Stimulated activated CD8-positive, alpha-beta memory T cell treated with anti-CD3 and anti-CD28 coated beads, Interleukin-15, amount 100 ng/mL, for 24 hours (primary cell): ENCODE data around the gene NIT2.
"Not testable (repeated sequence)": the region's sequence is repeated elsewhere in the genome, so short reads cannot be mapped to it uniquely, and the experiment has no call there.

Source experiments
- DNase-seq: peaks from one replicate; pipeline ENCODE4 v3.0.0-alpha.2; 2020; ENCODE audit warnings: low read depth

NIT2 gene

GRCh38 chr3:100338911-100339310 is 4.4 kb downstream of the NIT2 start:
- DNase-seq: no peak

GRCh38 chr3:100339786-100340185 is 5.2 kb downstream of the NIT2 start:
- no peak for DNase-seq

GRCh38 chr3:100340527-100340926 is 6.0 kb downstream of the NIT2 start:
- no peak for DNase-seq

- no peak for DNase-seq
Observed at GRCh38 chr3:100348727-100349126, 14.2 kb downstream of the NIT2 start.

GRCh38 chr3:100351770-100352169 is 17.2 kb downstream of the NIT2 start:
- DNase-seq: not testable (repeated sequence)

DNA sequence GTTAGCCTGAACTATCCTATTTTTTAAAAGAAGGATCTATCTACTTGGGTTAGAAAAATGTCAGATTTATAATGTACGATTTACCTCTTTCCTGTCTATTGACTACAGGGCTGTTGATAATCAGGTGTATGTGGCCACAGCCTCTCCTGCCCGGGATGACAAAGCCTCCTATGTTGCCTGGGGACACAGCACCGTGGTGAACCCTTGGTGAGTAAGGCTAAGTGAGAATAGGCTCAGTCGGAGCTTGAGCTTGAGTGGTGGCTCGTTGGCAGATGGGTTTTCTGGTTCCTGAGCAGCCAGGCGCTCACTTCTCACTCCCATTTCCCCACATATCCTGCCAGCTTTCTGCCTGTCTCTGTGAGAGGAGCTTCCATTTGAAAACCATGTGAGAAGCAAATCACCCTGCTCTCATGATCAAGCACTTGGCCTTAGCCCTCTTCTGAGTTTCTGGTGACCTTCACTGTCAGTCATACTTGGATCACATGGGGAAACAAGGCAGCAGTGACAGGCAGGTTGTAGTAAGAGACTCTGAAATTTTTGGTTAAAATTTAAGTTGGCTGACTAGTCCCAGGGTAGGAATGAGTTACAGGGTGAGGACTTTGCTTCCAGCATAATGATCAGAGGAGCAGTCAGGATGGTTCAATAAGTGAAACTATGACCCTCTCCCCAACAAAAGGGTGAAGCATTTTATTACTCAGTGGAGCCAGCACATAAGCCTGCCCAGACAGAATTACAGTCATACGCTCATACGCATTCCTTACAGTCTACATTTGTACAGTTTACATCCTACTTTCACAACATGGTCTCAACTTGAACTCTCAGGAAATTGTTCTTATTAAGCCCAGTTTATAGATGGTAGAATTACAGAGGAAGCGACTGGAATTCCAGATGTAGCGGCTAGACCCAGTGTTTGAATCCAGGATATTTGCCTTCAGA is 18.0 kb downstream of the NIT2 start:
- DNase-seq: no peak

DNA sequence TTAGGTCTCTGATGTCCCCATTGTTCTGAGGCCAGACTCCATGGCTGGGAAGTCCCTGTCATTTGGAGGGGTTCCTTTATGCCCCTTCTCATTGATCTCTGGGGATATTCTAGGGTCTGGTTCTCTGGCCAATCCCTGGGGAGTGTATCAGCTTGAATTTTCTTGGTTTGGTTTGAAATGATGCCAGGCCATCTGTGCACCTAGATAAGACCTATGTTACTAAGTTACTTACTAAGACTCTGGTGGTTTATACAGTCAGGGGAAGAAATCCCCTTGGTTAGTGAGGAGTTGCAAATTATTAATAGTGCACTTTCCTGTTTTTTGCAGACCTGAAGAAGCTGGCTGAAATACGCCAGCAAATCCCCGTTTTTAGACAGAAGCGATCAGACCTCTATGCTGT is 20.3 kb downstream of the NIT2 start:
- DNase-seq: no peak

- DNase-seq: no peak
Observed at GRCh38 chr3:100358413-100358812, 23.9 kb downstream of the NIT2 start.

DNA sequence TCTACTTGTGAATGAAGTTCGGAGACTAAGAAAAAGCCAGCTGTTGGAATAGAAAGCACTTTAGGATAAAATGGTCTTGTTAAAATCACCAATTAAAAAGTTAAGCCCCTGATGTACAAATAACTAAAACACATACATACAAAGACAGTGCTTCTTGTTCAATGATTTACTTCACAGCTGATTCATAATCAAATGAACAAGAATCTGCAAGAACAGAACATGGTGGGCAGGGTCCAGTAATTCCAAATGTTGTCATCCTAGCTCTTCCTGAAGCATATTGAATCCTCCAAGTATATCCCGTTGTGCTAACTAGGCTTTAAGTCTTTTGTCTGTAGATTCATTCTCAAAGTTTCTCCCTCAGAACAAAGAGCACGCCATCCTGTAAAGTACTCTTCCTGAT is 24.5 kb downstream of the NIT2 start:
- no peak for DNase-seq

DNA sequence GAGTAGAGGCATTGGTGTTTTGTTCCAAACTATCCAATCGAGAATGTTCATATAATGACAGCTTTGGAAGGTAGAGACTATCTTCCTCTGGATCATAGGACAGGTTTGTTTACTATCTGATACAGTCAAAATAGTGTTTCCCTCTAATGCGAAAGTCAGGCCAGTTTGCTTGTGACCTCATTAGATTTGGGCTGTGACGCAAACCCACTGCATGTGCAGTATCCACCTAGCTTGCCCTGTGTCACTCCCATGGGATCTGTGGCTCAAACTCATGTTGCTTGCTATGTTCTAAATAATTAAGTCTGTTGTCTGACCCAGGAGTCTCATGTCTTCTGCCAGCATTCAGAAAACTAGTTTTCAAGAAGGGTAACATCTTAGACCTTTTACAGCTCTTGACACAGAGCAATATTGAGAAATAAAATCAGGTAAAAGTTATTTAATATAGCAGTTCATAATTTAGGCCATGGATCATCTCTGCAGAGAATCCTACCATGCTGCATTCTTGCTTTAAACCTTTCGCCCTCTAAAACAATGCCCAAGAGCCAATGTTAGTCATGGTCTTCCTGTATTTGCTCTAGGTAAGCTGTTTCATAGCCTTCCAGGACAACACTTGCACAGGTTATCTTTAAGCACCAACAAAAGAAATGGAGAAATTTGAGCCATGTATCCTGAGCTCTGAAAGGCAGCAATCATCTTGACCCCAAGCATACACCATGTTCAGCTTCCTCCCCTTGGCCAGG is 26.4 kb downstream of the NIT2 start:
- no peak for DNase-seq

- DNase-seq: no peak
Observed at GRCh38 chr3:100361897-100362296, 27.3 kb downstream of the NIT2 start.

DNA sequence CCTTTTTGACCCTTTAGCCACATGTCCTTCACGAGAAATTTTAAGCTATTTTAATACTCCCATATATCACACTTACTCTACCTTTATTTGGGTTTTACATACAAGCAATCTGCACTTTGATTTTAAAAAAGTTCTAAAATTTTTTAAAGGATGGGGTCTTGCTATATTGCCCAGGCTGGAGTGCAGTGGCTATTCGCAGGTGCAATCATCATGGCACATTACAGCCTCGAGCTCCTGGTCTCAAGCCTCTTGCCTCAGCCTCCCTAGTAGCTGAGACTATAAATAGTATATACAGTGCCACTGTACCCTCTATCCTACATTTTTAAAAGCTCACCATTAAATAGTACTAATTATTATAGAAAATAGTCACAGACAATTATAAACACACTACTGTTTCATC is 29.9 kb downstream of the NIT2 start:
- no peak for DNase-seq

GRCh38 chr3:100366424-100366823 is 31.9 kb downstream of the NIT2 start:
- no peak for DNase-seq

GRCh38 chr3:100368441-100368840 is 33.9 kb downstream of the NIT2 start:
- DNase-seq: no peak

DNA sequence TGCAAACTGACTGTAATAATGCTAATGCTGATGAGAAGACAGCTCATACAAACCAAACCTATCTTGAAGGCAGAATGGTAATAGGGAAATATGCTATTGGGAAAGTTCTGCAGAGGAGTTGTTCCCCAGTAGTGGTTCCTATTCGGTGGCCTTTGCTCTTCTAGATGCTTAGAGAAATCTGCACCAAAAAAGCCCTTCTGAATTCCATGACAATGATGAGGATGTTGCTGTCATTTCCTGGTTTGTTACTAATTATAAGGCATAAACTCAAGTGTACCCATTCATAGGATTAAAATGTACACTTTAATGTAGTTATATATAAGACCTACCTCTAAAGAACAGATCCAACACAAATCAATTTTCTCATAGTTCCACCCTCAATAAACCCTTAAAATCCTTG is 36.2 kb downstream of the NIT2 start:
- no peak for DNase-seq

DNA sequence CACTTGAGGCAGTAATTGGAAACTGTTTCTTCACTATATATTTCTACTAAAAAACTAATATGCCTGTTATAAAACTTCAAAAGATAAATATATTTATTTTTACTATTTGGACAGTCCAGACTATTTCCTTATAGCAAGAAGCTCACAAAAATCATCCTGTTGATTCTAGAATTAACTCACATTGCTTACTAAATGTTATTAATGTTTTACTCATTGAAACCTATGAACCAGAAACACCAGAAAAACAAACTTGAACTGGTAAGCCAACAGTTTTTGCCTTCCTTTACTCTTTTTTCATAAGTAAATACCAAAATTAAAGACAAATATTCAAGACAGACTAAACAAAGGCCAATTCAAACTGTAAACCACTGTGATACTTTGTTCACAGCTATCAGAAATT is 40.0 kb downstream of the NIT2 start:
- DNase-seq: no peak

DNA sequence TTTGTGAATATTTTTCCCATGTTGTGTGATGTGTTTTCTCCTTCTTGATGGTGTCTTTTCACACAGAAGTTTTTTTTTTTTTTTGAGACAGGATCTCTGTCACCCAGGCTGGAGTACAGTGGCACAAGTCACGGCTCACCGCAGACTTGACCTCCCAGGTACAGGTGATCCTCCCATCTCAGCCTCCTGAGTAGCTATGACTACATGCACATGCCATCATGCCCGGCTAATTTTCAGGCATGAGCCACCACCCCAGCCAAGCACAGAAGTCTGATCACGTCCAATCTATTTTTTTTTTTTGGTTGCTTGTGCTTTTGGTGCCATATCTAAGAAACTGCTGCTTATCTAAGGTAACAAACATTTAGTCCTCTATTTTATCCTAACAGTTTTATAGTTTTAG is 41.7 kb downstream of the NIT2 start:
- DNase-seq: no peak

DNA sequence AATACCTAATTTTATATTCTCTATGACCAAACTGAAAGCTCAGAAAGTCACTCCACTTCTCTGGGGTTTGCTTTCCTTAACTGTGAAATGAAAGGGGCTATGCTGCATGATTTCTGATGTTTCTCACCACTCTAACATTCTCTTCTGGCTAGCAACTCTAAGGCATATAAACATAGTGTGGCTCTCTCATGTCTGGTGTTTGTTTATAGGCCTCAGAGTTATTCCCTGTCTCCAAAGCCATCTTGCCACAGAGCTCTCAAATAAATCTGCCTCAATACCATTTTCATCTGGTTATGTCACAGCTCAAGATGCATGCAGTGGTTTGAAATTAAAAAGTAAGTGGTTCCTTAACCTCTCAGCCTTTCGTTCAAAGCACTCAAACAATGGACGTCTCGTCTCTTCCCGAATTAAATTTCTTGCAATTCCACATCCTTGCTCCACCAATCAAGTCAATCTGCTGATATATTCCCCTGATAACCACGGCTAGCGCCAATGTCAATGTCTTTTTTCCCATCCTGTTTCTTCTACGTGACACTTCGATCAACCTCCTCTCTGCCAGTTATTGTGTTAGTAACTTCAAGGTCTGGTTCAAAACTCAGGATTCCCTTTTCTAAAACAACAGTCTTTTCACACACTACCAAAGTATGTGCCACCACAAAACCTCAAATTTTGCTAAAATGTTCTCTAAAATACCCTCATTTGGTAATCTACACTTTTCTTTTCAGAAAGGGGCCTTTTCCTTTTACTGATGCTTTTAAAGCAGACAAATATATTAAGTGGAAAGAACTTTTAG is 50.4 kb downstream of the NIT2 start:
- DNase-seq: no peak

GRCh38 chr3:100386437-100387074 is 52.0 kb downstream of the NIT2 start:
- DNase-seq: no peak

DNA sequence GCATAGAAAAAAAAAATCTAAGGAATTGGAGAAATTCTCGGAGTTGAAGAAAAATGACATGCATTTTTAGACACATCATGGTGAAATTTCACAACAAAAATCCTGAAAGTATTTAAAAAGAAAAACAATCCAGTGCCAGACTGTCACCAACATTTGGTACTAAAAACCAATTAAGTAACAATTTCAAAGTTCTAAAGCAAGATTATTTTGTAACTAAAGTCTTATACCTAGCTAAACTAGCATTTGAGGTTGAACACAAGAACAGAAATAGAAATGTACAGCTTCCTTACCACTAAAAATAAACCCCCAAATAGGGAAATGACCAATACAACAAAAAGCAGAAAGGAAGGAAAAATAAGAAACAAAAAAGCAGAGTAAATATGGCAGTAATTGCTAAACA is 54.5 kb downstream of the NIT2 start:
- DNase-seq: no peak

GRCh38 chr3:100395679-100396431 is 61.3 kb downstream of the NIT2 start:
- DNase-seq: no peak
